Activated T-cell treated with anti-CD3 and anti-CD28 coated beads, Interleukin-2, amount 50 U/mL, for 1 hour (primary cell): ENCODE results near the gene NXT2.
"Not testable (repeated sequence)": the region's sequence is repeated elsewhere in the genome, so short reads cannot be mapped to it uniquely, and the experiment has no call there.

Source experiments
- DNase-seq: peaks from one replicate; pipeline ENCODE4 v3.0.0-alpha.2; 2020

Gene NXT2

GRCh38 chrX:109536439-109537323 is at the start of gene NXT2:
Gene NXT2 (plus strand): TSS chrX:109536844. CDS start chrX:109537007, 163 bp downstream.
- peak; percentile 82 for DNase-seq

- DNase-seq = no peak
These were observed 49.0 kb upstream of the NXT2 start for GRCh38 chrX:109487640-109488039.

DNA sequence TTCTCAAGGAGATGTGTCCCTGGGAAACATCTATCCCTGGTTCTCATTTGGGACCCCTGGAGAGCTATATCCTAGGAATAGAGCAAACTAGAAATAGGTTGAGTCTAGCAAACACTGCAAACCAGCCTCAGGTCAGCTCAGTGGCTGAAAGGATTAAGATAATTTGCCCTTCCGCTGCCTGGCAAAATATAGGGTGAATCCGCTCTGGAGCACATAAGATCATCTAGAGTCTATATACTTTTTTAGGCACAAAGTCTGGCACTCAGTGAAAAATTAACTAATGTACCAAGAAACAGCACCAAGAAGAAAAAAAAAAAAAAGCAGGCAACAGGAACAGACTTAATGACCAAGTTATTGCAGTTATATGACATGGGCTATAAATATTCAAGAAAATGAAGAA is 47.5 kb upstream of the NXT2 start:
- no peak for DNase-seq

- DNase-seq = no peak
These were observed 38.2 kb upstream of the NXT2 start for GRCh38 chrX:109498434-109498833.

DNA sequence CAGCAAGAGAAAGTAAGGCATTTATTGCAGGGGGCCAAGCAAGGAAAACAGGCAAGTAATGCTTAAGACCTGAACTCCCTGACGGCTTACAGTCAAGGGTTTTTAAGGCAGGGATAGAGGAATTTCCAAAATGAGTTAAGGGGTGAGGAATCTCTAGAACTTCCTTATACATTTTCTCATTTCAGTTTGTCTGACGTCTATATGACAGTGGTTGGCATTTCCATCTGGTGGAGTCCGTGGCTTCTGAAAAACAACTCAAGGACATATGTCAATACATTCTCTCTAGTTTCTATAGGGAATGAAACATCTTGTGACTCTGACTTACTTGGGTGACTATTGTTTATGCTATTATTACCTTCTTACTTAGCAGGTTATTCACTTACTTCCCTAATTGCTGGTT is 35.5 kb upstream of the NXT2 start:
- DNase-seq = no peak

GRCh38 chrX:109508915-109509314 is 27.7 kb upstream of the NXT2 start:
- DNase-seq = no peak

DNA sequence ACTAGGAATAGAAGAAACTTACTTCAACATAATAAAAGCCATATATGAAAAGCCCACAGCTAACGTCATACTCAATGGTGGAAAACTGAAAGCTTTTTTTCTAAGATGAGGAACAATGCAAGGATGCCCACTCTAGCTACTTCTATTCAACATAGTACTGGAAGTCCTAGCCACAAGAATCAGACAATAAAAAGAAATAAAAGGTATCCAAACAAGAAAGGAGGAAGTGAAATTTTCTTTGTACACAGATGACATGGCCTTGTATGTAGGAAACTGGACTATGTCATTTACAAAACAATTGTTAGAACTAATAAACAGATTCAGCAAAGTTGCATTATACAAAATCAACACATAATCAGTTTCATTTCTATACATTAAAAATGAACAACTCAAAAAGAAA is 25.5 kb upstream of the NXT2 start:
- DNase-seq = no peak

DNA sequence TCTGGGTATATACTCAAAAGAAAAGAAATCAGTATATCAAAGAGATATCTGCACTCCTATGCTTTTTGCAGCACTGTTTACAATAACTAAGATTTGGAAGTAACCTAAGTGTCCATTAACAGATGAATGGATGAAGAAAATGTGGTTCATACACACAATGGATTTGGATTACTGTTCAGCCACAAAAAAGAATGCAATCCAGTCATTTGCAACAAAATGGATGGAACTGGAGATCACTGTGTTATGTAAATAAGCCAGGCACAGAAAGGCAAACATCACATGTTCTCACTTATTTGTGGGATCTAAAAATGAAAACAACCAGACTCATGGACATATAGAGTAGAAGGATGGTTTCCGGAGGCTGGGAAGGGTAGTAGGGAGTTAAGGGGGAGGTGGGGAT is 17.6 kb upstream of the NXT2 start:
- no peak for DNase-seq

DNA sequence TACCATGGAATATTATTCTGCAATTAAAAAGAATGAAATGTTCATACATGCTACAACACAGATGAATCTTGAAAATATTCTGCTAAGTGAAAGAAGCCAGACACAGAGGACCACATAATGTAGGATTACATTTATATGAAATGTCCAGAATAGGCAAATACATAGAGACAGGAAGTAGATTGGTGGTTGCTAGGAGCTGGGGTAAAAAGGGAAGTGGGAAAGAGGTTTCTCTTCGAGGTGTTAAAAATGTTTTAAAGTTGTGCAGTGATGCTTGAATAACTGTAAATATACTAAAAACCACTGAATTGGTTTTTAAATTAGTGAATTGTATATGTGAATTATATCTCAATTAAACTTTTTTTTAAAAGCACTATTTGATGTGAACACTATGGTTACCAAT is 3.6 kb upstream of the NXT2 start:
- DNase-seq = no peak

- no peak for DNase-seq
These were observed 3.0 kb upstream of the NXT2 start for GRCh38 chrX:109533631-109534030.

- DNase-seq = no peak
These were observed 1.7 kb upstream of the NXT2 start for GRCh38 chrX:109534933-109535332.

DNA sequence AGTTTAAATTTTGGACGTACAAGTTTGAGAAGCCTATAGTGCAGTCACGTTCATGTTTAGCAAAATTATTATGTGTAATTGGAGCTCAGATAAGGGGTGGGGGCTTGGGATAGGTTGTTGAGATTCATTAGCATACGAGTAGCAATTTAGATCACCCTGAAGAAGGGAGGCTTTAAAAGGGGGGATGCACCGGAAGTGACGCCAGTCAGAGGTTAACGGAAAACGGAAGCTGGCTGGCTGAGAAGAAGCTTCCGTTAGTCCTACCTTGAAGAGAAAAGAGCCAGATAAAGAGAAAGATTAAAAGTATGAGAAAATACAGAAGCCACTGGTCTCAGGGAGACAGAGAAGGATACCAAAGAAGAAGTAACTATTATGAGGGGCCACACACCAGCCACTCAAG is 1.1 kb upstream of the NXT2 start:
- DNase-seq = no peak

GRCh38 chrX:109537324-109537665 is 651 bp downstream of the NXT2 start:
- DNase-seq = no peak

DNA sequence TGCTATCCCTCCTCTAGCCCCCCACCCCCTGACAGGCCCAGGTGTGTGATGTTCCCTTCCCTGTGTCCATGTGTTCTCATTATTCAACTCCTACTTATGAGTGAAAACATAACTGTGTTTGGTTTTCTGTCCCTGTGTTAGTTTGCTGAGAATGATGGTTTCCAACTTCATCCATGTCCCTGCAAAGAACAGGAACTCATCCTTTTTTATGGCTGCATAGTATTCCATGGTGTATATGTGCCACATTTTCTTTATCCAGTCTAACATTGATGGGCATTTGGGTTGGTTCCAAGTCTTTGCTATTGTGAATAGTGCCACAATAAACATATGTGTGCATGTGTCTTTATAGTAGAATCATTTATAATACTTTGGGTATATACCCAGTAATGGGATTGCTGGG is 2.4 kb downstream of the NXT2 start:
- DNase-seq = not testable (repeated sequence)

- no peak for DNase-seq
These were observed 17.2 kb downstream of the NXT2 start for GRCh38 chrX:109553862-109554261.

DNA sequence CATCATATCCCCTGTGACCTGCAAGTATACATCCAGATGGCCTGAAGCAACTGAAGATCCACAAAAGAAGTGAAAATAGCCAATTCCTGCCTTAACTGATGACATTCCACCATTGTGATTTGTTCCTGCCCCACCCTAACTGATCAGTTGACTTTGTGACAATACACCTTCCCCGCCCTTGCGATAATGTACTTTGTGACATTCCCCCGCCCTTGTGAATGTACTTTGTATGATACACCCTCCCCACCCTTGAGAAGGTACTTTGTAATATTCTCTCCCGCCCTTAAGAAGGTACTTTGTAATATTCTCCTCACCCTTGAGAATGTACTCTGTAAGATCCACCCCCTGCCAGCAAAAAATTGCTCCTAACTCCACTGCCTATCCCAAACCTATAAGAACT is 39.4 kb downstream of the NXT2 start:
- not testable (repeated sequence) for DNase-seq

DNA sequence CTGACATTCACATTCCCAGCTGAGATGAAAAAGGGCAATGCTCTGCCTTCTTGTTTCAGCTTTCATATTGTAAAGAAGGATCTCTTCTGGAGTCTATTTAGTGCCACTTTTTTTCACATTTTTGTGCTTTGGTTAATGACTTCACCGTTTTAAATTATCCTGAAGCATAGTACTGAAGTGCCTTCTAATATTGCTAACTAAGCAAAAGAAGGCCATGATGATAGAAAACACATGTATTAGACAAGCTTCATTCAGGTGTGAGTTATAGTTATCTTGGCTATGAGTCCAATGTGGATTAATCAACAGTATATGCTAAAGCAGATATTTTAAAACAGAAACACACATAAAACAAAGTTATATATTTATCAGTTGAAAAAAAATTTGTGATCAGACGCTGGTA is 40.4 kb downstream of the NXT2 start:
- no peak for DNase-seq

DNA sequence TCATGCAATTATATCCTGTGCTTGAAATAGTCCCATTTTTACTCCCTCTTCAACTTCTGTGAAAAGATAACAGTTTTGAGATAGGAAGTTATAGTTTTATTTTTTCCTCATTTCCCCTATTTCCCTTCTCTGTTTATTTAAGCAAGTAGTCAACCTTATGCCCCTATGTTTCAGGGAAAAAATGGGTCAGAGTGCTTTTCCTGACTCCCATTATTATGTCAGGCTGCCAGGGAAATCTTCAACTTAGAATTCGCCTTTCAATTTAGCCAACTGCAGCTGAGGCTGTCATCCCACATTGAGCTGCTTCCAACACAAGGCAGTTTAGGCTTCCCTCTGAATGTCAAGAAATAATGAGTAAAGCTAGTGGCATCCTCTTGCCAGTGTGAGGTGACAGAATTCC is 42.3 kb downstream of the NXT2 start:
- DNase-seq = no peak

DNA sequence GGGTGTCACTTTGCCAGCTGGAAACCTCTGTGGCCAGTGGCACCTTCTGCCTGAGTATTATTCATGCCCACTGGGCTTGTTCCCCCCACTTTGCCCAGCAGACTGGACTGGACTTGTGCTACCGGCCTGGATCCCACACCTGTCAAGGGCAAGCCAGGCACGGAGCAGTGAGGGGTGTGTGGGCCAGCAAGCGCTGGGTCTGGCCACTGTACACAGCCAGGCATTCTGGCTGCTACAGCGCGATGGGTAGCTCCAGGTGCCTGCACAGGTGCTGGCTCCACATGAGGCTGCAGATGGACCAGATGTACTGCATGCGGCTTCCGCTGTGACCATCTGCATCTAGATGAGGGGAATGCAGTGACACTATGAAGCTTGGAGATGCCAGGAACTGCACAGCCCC is 48.8 kb downstream of the NXT2 start:
- DNase-seq = no peak

GRCh38 chrX:109590176-109590575 is 53.5 kb downstream of the NXT2 start:
- no peak for DNase-seq
